Mammary epithelial cell (primary cell): ENCODE results near the gene COL4A2.

Source experiments
- CTCF ChIP-seq, 2 donors: IDR thresholded peaks in 1 of 2; conservative IDR thresholded peaks in 1 of 2; 2 replicates each; pipeline ENCODE4 v1.5.1; 2011 to 2012; ENCODE audit warnings: inconsistent platforms in 2 of 2, low read length in 2 of 2, mild to moderate bottlenecking in 2 of 2, control low read depth in 1 of 2, low read depth in 1 of 2; ENCODE audit not compliant: insufficient read depth in 1 of 2; ENCODE audit errors: extremely low read depth in 1 of 2
- EZH2 ChIP-seq: IDR thresholded peaks from 2 replicates; pipeline ENCODE4 v1.6.1; 2012; ENCODE audit warnings: low read length, inconsistent platforms, borderline replicate concordance

GRCh38 chr13:110554227-110554836, 247.2 kb downstream of the COL4A2 start:
- TF ChIP-seq CTCF (conservative IDR thresholded peaks at IDR 0.05 in 1 of 2, IDR thresholded peaks at IDR 0.05 in 1 of 2; ENCODE audit: extremely low read depth in 1 of 2, insufficient read depth in 1 of 2, low read depth in 1 of 2, low read length in 2 of 2) (no peak), EZH2 (no peak)
